LNCaP clone FGC (cell line): Measurements from ENCODE around the gene LCT.

Experiments
- DNase-seq: peaks from one replicate; pipeline ENCODE4 v3.0.0-alpha.2; 2011; ENCODE audit warnings: low read depth
- H3K4me3 ChIP-seq: 2 replicates; pipeline ENCODE4 v1.5.1; 2011; ENCODE audit warnings: mild to moderate bottlenecking, low read depth, low read length, control low read depth
- TF ChIP-seq, protein P1 (sequence below): IDR thresholded peaks from 2 replicates; pipeline ENCODE4 v1.5.1; 2012; ENCODE audit warnings: mild to moderate bottlenecking; ENCODE audit not compliant: control insufficient read depth, insufficient read depth; ENCODE audit errors: extremely low read depth

LCT gene

DNA sequence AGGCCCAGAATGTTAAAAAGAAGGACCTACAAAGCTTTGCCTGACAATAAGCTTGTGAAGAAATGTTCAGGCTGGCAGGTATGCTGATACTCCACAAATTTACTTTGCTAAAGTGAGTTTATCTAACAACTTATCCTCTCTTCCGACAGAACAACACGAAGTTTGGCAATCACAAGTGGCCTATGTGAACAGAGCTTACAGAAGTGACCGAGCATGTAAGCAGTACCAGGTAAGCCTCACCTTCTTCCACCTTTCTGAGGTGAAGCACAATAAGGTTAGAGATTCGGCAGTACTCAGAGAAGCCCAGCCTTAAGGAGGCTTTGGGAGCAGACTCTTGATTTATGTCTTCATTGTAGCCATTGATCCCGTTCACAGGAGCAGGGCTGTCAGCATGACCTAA is 9.0 kb upstream of the LCT start:
- H3K4me3 ChIP-seq = no peak overlapping the region
- TF ChIP-seq, protein P1, sequence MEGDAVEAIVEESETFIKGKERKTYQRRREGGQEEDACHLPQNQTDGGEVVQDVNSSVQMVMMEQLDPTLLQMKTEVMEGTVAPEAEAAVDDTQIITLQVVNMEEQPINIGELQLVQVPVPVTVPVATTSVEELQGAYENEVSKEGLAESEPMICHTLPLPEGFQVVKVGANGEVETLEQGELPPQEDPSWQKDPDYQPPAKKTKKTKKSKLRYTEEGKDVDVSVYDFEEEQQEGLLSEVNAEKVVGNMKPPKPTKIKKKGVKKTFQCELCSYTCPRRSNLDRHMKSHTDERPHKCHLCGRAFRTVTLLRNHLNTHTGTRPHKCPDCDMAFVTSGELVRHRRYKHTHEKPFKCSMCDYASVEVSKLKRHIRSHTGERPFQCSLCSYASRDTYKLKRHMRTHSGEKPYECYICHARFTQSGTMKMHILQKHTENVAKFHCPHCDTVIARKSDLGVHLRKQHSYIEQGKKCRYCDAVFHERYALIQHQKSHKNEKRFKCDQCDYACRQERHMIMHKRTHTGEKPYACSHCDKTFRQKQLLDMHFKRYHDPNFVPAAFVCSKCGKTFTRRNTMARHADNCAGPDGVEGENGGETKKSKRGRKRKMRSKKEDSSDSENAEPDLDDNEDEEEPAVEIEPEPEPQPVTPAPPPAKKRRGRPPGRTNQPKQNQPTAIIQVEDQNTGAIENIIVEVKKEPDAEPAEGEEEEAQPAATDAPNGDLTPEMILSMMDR = no peak
- DNase-seq = no peak

DNA sequence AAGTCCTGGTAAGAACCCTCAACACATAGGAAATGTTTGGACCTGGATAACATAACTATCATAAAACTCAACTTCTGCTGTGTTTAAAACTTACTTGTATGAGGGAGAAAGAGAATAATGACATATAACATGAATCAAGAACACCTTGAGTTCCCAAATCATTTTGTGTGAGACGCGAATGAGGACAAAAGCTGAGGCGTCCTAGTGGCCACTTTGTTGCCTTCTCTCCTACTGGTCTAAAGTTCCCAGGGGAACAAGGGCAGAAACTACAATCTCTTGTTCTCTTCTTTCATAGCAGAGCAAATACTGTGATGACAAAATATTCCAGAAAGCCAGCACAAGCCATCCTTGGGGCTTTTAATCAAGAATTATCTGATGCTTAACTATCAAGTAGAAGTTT is 8.3 kb upstream of the LCT start:
- no peak overlapping the region for H3K4me3 ChIP-seq
- TF ChIP-seq, protein P1 = no peak
- DNase-seq = no peak

DNA sequence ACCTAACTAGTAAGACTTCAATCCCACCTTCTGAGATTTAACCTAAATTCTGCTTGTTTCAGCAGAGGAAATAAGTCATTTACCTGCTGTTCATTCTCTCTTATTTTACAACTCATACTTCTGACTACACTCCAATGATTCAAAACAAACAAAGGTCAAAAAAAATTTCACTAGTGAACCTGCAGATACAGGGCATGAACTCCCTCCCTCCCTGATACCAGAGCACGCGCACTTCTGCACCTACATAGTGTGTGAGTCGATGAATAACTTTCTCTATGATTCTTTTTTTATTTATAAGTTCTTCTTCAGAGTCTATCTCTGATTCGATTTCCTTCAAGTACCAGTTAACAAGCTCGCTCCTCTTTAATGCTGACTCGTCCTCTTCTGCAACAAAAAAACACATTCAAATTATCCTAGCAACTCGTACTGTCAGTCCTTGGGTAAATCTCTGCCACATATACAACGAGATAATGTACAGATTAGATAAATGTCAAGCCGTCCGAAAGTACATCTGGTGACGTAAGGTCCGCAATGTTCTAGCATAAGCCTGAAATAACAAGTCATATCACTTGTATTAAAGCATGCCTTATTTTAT is 7.4 kb upstream of the LCT start:
- TF ChIP-seq, protein P1 = no peak
- no peak for DNase-seq
- no peak overlapping the region for H3K4me3 ChIP-seq

DNA sequence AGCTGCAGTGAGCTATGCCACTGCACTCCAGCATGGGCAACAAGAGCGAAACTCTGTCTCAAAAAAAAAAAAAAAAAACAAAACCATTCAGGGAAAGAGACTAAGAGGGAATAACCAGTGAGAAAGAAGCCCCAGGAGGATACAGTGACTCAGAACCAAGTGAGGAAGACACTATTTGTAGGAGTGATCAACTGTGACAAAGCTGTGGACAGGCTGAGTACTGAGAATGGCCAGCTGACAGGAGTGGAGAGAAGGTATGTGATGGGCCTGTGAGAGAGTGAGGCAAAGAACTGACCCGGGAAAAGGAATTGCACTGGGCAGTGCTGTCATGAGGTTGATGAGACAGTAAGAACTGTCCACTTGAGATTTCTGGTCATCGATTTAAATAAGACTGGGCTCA is 6.7 kb upstream of the LCT start:
- DNase-seq = no peak
- no peak overlapping the region for H3K4me3 ChIP-seq
- TF ChIP-seq, protein P1 = no peak

GRCh38 chr2:135840601-135841000 is 3.6 kb upstream of the LCT start:
- no peak for DNase-seq
- no peak overlapping the region for H3K4me3 ChIP-seq

GRCh38 chr2:135839713-135840112 is 2.7 kb upstream of the LCT start:
- TF ChIP-seq, protein P1 = no peak
- DNase-seq = no peak
- no peak overlapping the region for H3K4me3 ChIP-seq

More at GRCh38 chr2:135840601-135841000, 3.6 kb upstream of the LCT start:
- TF ChIP-seq, protein P1 = no peak

GRCh38 chr2:135838502-135838901 is 1.5 kb upstream of the LCT start:
- TF ChIP-seq, protein P1 = no peak
- DNase-seq = no peak
- no peak overlapping the region for H3K4me3 ChIP-seq
